ENCODE data around the gene ENTPD5.
"Not testable (repeated sequence)": the region's sequence is repeated elsewhere in the genome, so short reads cannot be mapped to it uniquely, and the experiment has no call there.

ENTPD5 gene

DNA sequence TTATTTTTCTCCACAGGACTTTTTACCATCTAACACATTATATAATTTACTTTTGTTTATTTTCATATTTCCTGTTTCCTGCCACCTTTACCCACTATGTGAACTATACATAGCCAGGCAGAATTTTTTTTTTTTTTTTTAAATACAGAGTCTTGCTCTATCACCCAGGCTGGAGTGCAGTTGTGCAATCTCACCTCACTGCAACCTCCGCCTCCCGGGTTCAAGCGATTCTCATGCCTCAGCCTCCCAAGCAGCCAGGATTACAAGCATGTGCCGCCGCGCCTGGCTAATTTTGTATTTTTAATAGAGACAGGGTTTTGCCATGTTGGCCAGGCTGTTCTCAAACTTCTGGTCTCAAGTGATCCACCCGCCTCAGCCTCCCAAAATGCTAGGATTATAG is 24.2 kb downstream of the ENTPD5 start:
- ATAC-seq (replicated peaks); H3K27ac Mint-ChIP-seq; H3K4me1 Mint-ChIP-seq (ENCODE audit: low read depth in 2 of 2); DNase-seq; H3K4me3 Mint-ChIP-seq; H3K36me3 Mint-ChIP-seq (ENCODE audit: insufficient read depth); H3K27me3 Mint-ChIP-seq; H3K9me3 Mint-ChIP-seq: not testable (repeated sequence)

DNA sequence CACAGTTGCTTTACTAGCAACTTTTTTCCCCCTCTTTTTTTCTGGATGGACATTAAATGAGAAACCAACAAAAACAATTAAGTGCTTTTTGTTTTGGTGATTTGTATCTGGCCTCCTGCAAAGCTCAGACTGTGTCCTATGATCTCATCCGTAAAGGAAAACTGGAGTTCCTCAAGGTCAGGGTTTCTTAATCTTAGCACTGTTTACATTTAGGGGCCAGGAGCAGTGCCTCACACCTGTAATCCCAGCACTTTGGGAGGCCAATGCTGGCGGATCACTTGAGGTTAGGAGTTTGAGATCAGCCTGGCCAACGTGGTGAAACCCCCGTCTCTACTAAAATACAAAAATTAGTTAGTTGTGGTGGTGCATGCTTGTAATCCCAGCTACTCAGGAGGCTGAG is 28.0 kb downstream of the ENTPD5 start:
- DNase-seq (no peak), ATAC-seq (replicated peaks) (no peak)
- peaks cover 6% of the 10 kb centered on the region for H3K36me3 Mint-ChIP-seq (ENCODE audit: insufficient read depth)
- no peak overlapping the region for H3K27ac Mint-ChIP-seq
- no peak overlapping the region for H3K4me3 Mint-ChIP-seq
- no peaks in the 10 kb centered on the region for H3K27me3 Mint-ChIP-seq
- no peaks in the 10 kb centered on the region for H3K9me3 Mint-ChIP-seq
- no peaks in the 10 kb centered on the region for H3K4me1 Mint-ChIP-seq (ENCODE audit: low read depth in 2 of 2)

DNA sequence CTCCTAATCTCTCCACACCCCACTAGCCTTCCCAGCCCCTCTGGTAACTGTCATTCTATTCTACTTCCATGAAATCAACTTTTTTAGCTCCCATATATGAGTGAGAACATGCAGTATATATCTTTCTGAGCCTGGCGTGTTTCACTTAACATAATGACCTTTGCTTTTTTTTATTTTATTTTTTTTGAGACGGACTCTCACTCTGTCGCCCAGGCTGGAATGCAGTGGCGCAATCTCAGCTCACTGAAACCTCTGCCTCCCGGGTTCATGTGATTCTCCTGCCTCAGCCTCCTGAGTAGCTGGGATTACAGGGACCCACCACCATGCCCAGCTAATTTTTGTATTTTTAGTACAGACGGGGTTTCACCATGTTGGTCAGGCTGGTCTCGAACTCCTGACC is 30.4 kb downstream of the ENTPD5 start:
- H3K9me3 Mint-ChIP-seq; H3K4me1 Mint-ChIP-seq (ENCODE audit: low read depth in 2 of 2); DNase-seq; ATAC-seq (replicated peaks); H3K27me3 Mint-ChIP-seq; H3K4me3 Mint-ChIP-seq; H3K27ac Mint-ChIP-seq: not testable (repeated sequence)
- peaks cover 11% of the 10 kb centered on the region for H3K36me3 Mint-ChIP-seq (ENCODE audit: insufficient read depth)

DNA sequence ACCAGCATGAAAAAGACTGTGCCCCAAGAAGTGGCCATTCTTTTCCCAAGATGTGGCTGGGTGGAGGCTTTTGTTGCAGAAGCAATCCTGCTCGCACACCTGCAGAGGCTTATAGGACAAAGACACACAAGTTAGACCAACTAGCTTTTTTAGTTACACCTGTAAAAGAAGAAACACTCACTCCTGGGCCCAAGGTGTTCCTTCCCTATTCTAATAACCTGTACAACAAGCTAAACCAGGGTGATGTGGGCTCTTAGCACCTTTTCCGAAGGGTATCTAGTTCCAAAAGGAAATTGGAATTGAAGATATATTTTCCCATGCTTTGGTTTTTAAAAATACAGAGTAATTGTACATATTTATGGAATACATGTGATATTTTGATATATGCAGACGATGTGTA is 31.0 kb downstream of the ENTPD5 start:
- H3K4me3 Mint-ChIP-seq, result no peak overlapping the region
- H3K9me3 Mint-ChIP-seq, result no peaks in the 10 kb centered on the region
- peaks cover 11% of the 10 kb centered on the region for H3K36me3 Mint-ChIP-seq (ENCODE audit: insufficient read depth)
- no peaks in the 10 kb centered on the region for H3K27me3 Mint-ChIP-seq
- no peaks in the 10 kb centered on the region for H3K4me1 Mint-ChIP-seq (ENCODE audit: low read depth in 2 of 2)
- H3K27ac Mint-ChIP-seq, result no peak overlapping the region
- no peak for ATAC-seq (replicated peaks)
- no peak for DNase-seq

DNA sequence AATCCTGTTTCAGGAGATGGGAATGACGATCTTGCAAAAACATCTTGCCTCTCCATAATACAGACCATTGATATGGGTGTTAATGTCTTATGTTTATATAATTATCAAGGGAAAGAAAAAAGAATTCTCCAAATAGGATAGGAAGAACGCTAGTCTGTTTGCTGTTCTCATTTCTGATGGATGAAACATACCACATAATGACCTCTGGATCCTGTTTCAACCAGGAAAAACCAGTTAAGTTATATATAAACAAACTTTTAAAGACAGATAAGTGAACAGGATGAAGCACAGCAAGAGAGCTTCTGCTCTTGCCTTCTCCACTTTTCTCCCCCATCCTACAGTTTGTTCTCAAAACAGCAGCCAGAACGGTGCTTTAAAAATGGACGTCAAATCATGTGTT is 41.2 kb downstream of the ENTPD5 start:
- Mint-ChIP-seq H3K4me3 (no peak overlapping the region), H3K36me3 (ENCODE audit: insufficient read depth) (peaks cover 8% of the 10 kb centered on the region), H3K9me3 (no peaks in the 10 kb centered on the region), H3K4me1 (ENCODE audit: low read depth in 2 of 2) (no peaks in the 10 kb centered on the region), H3K27ac (no peak overlapping the region), H3K27me3 (no peaks in the 10 kb centered on the region)
- DNase-seq (no peak), ATAC-seq (replicated peaks) (no peak)

DNA sequence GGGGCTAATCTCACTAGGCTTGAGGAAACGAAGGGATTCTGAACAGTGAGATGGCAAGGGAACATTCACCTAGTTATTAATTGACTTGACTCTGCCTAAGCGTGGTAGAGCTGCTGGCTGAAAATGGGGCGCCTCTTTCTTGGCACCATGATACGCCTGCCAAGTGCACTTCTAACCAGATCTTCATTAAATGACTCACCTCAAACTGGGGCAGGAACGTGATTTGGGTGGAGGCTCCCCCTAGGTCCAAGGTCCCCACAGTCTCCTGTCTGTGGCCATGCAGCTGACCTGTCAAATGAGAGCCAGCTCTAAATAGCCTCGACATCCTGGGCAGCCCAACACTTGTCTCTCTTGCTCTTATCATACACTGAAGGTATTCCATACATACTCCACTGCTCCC is 43.0 kb downstream of the ENTPD5 start:
- H3K9me3 Mint-ChIP-seq, result no peaks in the 10 kb centered on the region
- ATAC-seq (replicated peaks) (no peak), DNase-seq (no peak)
- H3K27me3 Mint-ChIP-seq, result no peaks in the 10 kb centered on the region
- H3K4me3 Mint-ChIP-seq, result no peak overlapping the region
- H3K27ac Mint-ChIP-seq, result no peak overlapping the region
- H3K4me1 Mint-ChIP-seq (ENCODE audit: low read depth in 2 of 2), result no peaks in the 10 kb centered on the region
- H3K36me3 Mint-ChIP-seq (ENCODE audit: insufficient read depth), result peaks cover 11% of the 10 kb centered on the region

DNA sequence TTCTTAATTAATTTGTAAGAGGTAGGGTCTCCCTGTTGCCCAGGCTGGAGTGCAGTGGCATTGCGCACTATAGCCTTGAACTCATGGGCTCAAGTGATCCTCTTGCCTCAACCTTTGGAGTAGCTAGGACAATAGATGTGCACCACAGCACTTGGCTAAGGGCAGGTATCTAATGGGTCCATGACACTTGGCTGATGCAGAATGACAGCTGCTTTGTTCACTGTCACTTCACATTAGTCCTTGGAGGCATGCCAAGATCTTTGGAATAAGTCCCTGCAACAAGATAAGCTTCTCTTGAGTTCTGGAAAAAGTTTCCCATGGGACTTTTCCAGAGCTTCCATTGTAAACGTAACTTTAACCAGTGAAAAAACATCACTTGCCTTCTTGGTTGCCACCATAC is 45.6 kb downstream of the ENTPD5 start:
- ATAC-seq (replicated peaks) (no peak), DNase-seq (no peak)
- H3K27ac Mint-ChIP-seq, result no peak overlapping the region
- H3K36me3 Mint-ChIP-seq (ENCODE audit: insufficient read depth), result peaks cover 7% of the 10 kb centered on the region
- H3K27me3 Mint-ChIP-seq, result no peaks in the 10 kb centered on the region
- no peaks in the 10 kb centered on the region for H3K4me1 Mint-ChIP-seq (ENCODE audit: low read depth in 2 of 2)
- no peaks in the 10 kb centered on the region for H3K9me3 Mint-ChIP-seq
- H3K4me3 Mint-ChIP-seq, result no peak overlapping the region

DNA sequence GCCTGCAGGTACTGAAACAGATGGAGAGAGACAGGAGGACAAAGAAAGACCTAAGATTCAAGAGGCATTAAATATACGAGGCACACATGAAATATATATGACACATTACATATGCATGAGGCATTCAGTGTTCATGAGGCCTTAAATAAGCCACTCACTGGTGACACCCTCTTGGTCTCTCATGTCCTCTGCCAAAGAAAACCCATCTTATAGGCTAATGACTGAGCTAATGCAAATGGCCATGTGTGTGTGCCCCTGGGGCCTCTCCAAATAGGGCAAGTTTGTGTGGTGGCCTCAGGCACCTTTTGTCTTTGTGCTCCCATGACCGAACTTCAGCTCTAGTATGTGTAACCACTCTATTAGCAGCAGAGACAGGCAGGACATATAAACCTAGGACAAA is 50.2 kb downstream of the ENTPD5 start:
- H3K4me1 Mint-ChIP-seq (ENCODE audit: low read depth in 2 of 2), result no peaks in the 10 kb centered on the region
- ATAC-seq (replicated peaks) (no peak), DNase-seq (no peak)
- no peak overlapping the region for H3K27ac Mint-ChIP-seq
- H3K4me3 Mint-ChIP-seq, result no peak overlapping the region
- peaks cover 14% of the 10 kb centered on the region for H3K36me3 Mint-ChIP-seq (ENCODE audit: insufficient read depth)
- H3K9me3 Mint-ChIP-seq, result no peaks in the 10 kb centered on the region
- H3K27me3 Mint-ChIP-seq, result no peaks in the 10 kb centered on the region

DNA sequence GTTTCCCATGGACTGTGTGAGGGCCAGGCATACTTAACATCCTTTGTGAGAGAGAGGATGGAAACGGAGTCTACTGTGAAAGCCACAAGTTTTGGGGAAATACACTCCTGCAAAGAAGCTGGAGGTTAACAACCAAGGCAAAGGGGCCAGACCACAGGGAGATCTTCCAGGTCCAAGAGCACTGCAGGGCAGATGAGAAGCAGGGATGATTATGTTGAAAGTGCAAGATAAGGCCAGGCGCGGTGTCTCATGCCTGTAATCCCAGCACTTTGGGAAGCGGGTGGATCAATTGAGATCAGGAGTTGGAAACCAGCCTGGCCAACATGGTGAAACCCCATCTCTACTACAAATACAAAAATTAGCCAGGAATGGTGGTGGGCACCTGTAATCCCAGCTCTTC is 53.9 kb downstream of the ENTPD5 start:
- ATAC-seq (replicated peaks) (no peak), DNase-seq (no peak)
- Mint-ChIP-seq H3K27me3 (no peaks in the 10 kb centered on the region), H3K9me3 (no peaks in the 10 kb centered on the region), H3K36me3 (ENCODE audit: insufficient read depth) (peaks cover 29% of the 10 kb centered on the region), H3K4me1 (ENCODE audit: low read depth in 2 of 2) (no peaks in the 10 kb centered on the region), H3K27ac (peak overlapping the region; percentile 56 to 57), H3K4me3 (no peak overlapping the region)

DNA sequence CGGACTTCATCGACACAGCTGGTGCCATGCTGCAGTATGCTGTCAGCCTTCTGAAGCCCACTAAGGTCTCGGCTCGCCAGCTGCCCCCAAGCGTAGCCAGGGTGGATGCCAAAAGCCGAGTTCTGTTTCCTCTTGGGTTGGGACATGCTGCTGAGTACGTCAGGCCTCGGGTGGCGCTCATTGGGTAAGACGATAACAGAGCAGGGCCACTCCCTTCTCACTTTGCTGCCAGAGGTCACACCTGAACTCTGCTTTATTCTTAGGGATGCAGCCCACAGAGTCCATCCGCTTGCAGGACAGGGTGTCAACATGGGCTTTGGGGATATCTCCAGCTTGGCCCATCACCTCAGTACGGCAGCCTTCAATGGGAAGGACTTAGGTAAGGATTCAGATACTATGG is 57.9 kb downstream of the ENTPD5 start:
- ATAC-seq (replicated peaks) (no peak), DNase-seq (no peak)
- Mint-ChIP-seq H3K36me3 (ENCODE audit: insufficient read depth) (peaks cover 48% of the 10 kb centered on the region), H3K27ac (no peak overlapping the region), H3K4me3 (no peak overlapping the region), H3K9me3 (no peaks in the 10 kb centered on the region), H3K27me3 (no peaks in the 10 kb centered on the region), H3K4me1 (ENCODE audit: low read depth in 2 of 2) (no peaks in the 10 kb centered on the region)

DNA sequence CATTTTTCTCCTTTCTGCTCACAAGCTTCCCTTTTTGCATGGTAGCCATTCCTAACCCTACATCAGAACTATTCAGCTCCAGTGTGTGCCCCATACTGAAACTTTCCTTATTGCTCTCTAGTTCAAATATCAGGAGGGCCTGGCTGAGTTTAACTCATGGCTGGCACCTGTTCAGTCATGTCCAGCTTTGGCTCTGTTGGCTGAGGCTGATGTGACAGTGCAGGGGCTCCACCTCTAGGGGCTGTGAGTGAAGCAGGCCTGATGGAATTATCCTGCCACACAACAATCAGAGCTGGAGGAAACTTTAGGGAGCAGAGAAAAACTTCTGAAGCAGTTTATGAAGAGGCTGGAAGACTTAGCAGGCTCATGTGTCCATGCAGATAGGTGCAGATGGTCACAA is 60.5 kb downstream of the ENTPD5 start:
- Mint-ChIP-seq H3K4me1 (ENCODE audit: low read depth in 2 of 2) (no peaks in the 10 kb centered on the region), H3K9me3 (no peaks in the 10 kb centered on the region), H3K27me3 (no peaks in the 10 kb centered on the region), H3K36me3 (ENCODE audit: insufficient read depth) (peaks cover 68% of the 10 kb centered on the region), H3K4me3 (no peak overlapping the region), H3K27ac (no peak overlapping the region)
- no peak for DNase-seq
- ATAC-seq (replicated peaks), result no peak

DNA sequence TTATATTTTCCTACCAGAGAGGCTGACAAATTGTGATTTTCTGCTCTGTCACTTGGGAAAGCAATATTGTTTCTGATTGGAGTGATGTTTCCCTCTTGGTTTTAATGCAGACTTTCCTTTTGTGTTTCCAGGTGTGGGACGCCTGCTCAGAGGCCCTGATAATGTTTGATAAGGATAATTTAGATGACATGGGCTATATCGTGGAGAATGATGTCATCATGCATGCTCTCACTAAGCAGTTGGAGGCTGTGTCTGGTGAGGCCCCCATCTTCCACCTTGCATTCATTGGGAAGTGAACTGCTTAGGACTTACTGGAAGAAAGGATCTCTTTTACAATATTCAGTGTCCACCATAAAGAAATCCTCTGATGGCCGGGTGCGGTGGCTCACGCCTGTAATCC is 63.4 kb downstream of the ENTPD5 start:
- Mint-ChIP-seq H3K4me3 (no peak overlapping the region), H3K36me3 (ENCODE audit: insufficient read depth) (peaks cover 53% of the 10 kb centered on the region), H3K4me1 (ENCODE audit: low read depth in 2 of 2) (peaks cover 7 to 13% of the 10 kb centered on the region in 2 donors)

DNA sequence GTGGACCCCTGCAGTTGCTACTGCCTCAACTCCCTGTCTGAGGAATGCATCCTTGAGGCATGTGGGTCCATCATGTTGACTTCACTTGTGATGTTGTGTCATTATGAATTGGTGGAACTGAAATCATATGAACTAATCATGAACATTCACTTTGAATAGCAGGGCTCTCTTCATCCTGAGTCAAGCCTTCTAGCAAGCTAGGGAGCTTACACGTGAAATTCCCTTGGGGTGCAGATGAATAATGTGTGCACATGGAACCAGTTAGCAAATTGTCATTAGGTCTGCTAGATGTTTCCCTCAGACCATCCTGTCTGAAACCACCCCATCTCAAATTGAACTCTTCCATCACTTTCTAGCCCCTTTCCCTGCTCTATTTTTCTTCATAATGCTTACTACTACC is 65.4 kb downstream of the ENTPD5 start:
- no peak for ATAC-seq (replicated peaks)
- Mint-ChIP-seq H3K4me3 (no peak overlapping the region), H3K36me3 (ENCODE audit: insufficient read depth) (peaks cover 54% of the 10 kb centered on the region), H3K27me3 (no peaks in the 10 kb centered on the region), H3K4me1 (ENCODE audit: low read depth in 2 of 2) (peaks cover 11 to 19% of the 10 kb centered on the region in 2 donors), H3K27ac (no peak overlapping the region), H3K9me3 (no peaks in the 10 kb centered on the region)
- no peak for DNase-seq

More for the DNA sequence above, 63.4 kb downstream of the ENTPD5 start:
- DNase-seq (no peak), ATAC-seq (replicated peaks) (no peak)
- Mint-ChIP-seq H3K9me3 (no peaks in the 10 kb centered on the region), H3K27me3 (no peaks in the 10 kb centered on the region), H3K27ac (no peak overlapping the region)

DNA sequence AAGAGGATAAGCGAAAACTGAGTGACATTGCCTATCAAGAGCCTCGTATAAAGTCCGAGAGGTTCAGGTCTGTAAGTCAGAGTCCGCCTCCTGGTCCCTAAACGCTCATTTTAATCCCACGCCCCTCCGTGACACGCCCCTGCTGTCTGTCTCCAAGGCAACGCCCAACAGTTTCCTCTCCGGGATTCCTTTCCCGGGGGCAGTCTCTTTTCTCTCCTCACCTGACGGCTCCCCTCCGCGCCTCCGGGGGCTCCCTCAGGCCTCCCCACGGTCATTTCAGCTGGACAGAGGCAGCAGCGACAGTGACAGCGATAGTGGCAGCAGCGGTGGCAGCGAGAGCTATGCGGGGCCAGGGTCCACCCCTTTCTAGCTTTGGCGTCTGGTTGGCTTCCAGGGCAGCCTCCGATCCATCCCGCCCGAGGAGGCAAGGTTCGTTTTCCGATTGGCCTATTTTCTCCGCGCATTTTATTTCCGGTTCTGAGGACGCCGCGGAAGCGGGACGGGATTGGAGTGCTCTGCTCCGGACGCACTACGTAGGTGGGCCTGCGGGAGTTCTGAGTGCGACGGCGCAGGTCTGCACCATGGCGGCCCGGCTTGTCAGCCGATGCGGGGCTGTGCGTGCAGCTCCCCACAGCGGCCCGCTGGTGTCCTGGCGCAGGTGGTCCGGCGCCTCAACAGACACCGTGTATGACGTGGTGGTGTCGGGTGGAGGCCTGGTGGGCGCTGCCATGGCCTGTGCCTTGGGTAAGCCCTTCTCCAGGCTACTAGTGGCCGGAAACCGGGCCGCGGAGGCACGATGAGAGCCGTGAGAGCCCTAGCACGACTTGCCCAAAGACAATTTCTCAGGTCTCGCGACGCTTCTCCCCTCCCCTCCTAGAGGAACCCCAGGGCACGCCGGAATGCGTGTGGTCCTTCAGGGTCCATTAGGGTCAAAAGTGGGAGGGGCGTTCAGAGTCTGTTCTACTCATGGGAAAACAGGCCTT is 69.0 kb downstream of the ENTPD5 start, which contains the start of the genes COQ6 and FAM161B:
COQ6 (plus strand) TSS at position 551 of the 983 bp plus-strand sequence; CDS start at position 582, 31 bp downstream.
FAM161B (minus strand) TSS at position 343 of the 983 bp plus-strand sequence; CDS start at position 275, 68 bp downstream.
- Mint-ChIP-seq H3K4me1 (ENCODE audit: low read depth in 2 of 2) (peaks cover 11 to 19% of the 10 kb centered on the region in 2 donors), H3K9me3 (no peaks in the 10 kb centered on the region)
- DNase-seq, result peak; percentile 90 to 92 (median 92)

More for the DNA sequence above, 69.0 kb downstream of the ENTPD5 start, which contains the start of the genes COQ6 and FAM161B:
- H3K27ac Mint-ChIP-seq, result peak within 1 kb of the TSS; percentile 97 to 98
- H3K27me3 Mint-ChIP-seq, result no peaks in the 10 kb centered on the region
- peak; percentile 90 for ATAC-seq (replicated peaks)
- peaks cover 44% of the 10 kb centered on the region for H3K36me3 Mint-ChIP-seq (ENCODE audit: insufficient read depth)
- H3K4me3 Mint-ChIP-seq, result peak within 1 kb of the TSS; percentile 98 to 100

All from effector memory CD8-positive, alpha-beta T cell (primary cell).